Omental fat pad (tissue), 4 donors: ENCODE data around the gene SDC4. TPM values are rescaled to one million over a fixed set of nuclear protein-coding genes. Genes with fewer than 3 reads are reported as not detected.

Experiments
- ATAC-seq: fragments of 150-250 bp; one replicate; pipeline ENCODE4 v1.9.1; 2016; ENCODE audit warnings: mild to moderate bottlenecking, moderate library complexity; ENCODE audit not compliant: low FRiP score
- DNase-seq: peaks from one replicate; pipeline ENCODE4 v3.0.0-alpha.2; 2019; ENCODE audit warnings: low spot score
- CTCF ChIP-seq, 3 donors: fragments of 450-650 bp; IDR thresholded peaks; one replicate each; pipeline ENCODE4 v1.5.1; 2016 to 2017; ENCODE audit warnings: antibody characterized with exemption in 3 of 3, mild to moderate bottlenecking in 3 of 3, moderate library complexity in 2 of 3
- total RNA-seq, 4 donors: library from RNA; depleted of rRNA; stranded (reverse); fragments of >200 nt; gene quantifications; one replicate each; pipeline ENCODE4 v1.1.0, GENCODE V29; 2016

Gene SDC4
- total RNA-seq, 4 donors from 2014 or later, result 31.4 to 279 (median 103) TPM

GRCh38 chr20:45313065-45313695, 35.0 kb downstream of the SDC4 start:
- ATAC-seq (no peak), DNase-seq (no peak)
- TF ChIP-seq CTCF (IDR thresholded peaks at IDR 0.05), result no peak

GRCh38 chr20:45312241-45312640, 36.0 kb downstream of the SDC4 start:
- TF ChIP-seq CTCF (IDR thresholded peaks at IDR 0.05), result no peak
- ATAC-seq, result no peak
- DNase-seq, result no peak

GRCh38 chr20:45311589-45312211, 36.5 kb downstream of the SDC4 start:
- peak; percentile 30 for DNase-seq
- ATAC-seq, result peak; percentile 26

DNA sequence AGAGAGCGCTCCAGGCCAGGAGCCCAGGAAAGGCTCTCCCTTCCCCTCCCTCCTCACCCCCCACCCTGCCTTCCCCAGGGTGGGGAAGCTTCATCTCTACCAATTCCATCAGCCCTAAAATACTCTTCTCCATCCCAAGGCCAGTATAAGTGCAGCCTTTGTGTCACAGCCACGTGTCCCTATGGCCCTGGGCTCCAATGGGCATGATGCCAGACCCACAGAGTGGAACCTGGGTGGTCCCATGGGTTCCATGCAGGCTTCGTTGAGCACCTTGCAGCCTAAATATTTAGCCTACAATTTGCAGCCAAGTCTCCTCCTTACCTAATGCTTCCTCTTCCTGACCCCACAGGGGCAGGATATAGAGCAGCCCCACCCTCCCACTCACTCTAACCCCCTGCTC, 39.1 kb downstream of the SDC4 start:
- DNase-seq (no peak), ATAC-seq (no peak)
- no peak for TF ChIP-seq CTCF (IDR thresholded peaks at IDR 0.05)

More at GRCh38 chr20:45311589-45312211, 36.5 kb downstream of the SDC4 start:
- peak in 1 of 3 donors; percentile 37 for TF ChIP-seq CTCF (IDR thresholded peaks at IDR 0.05)

GRCh38 chr20:45308117-45308778, 40.0 kb downstream of the SDC4 start, which contains the start of gene MATN4:
MATN4 (minus strand) TSS chr20:45308299; CDS start chr20:45305582, 2,717 bp downstream.
- DNase-seq, result no peak
- no peak for ATAC-seq
- TF ChIP-seq CTCF (IDR thresholded peaks at IDR 0.05), result no peak

DNA sequence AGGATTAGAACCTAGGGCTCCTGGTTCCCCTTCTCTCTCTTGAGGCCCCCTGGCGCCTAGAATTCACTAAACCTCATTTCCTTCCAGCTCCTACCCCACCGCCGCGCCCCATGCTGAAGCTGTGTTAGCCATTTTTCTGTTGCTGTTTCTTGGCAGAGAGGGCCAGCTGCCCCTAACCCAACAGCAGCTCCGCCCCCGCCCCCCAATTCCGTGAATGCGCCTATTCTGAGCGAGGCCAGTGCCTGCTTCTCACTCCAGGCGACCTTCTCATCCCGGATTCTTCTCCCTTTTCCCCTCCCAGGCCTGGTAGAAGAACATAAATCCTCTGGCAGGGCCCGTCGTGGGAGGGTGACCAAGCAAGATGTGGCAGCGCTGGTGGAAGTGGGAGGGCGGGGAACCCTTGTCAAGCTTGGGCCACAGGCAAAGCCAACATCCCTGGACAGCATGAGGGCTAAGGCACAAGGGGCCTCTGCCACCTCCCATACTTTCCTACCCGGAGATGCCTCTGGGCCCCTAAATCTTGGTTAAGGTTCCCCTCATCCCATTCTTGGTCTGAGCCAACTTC, 41.1 kb downstream of the SDC4 start:
- no peak for ATAC-seq
- DNase-seq, result no peak
- TF ChIP-seq CTCF (IDR thresholded peaks at IDR 0.05), result no peak
